ENCODE measurements around the gene ABLIM2. TPM values are rescaled to one million over a fixed set of nuclear protein-coding genes. Genes with fewer than 3 reads are reported as not detected.

Gene ABLIM2
- total and polyA plus RNA-seq, 2 experiments from 2014 or later, result 1.5 to 4.3 TPM

GRCh38 chr4:8126523-8126922, 32.1 kb downstream of the ABLIM2 start:
- Histone ChIP-seq H3K27me3 (ENCODE audit: insufficient read depth) (no peaks in the 10 kb centered on the region), H3K4me2 (no peak overlapping the region), H3K27ac (ENCODE audit: low read depth) (no peak overlapping the region), H3K4me3 (no peak overlapping the region), H2AFZ (no peak overlapping the region), H4K20me1 (replicated peaks; ENCODE audit: insufficient read depth) (no peaks in the 10 kb centered on the region), H3K4me1 (ENCODE audit: insufficient read depth) (no peaks in the 10 kb centered on the region), H3K9me2 (ENCODE audit: insufficient read depth) (no peaks in the 10 kb centered on the region), H3K79me2 (replicated peaks; ENCODE audit: insufficient read depth) (no peaks in the 10 kb centered on the region), H3K36me3 (ENCODE audit: insufficient read depth) (no peaks in the 10 kb centered on the region), H3F3A (replicated peaks; ENCODE audit: low read depth) (no peaks in the 10 kb centered on the region)
- Mint-ChIP-seq H3K27me3 (ENCODE audit: insufficient read depth, low read depth, poor library complexity) (peaks cover 4% of the 10 kb centered on the region), H3K4me1 (peaks cover 17% of the 10 kb centered on the region), H3K36me3 (ENCODE audit: low read depth) (no peaks in the 10 kb centered on the region), H3K4me3 (no peak overlapping the region), H3K9me3 (no peaks in the 10 kb centered on the region), H3K27ac (no peak overlapping the region)
- TF ChIP-seq EZH2phosphoT487 (IDR thresholded peaks at IDR 0.05; ENCODE audit: unreplicated experiment) (no peak), ZNF331 (CRISPR knock-in tag; IDR thresholded peaks at IDR 0.05; ENCODE audit: low read depth) (no peak), ETS1 (IDR thresholded peaks at IDR 0.05) (no peak), ZNF462 (CRISPR knock-in tag; IDR thresholded peaks at IDR 0.05) (no peak)
- ATAC-seq, result no peak
- no peak for DNase-seq (ENCODE audit: low spot score)

GRCh38 chr4:8125526-8126056, 33.0 kb downstream of the ABLIM2 start:
- H3K9me3 Mint-ChIP-seq, result no peaks in the 10 kb centered on the region
- Histone ChIP-seq H3K27ac (ENCODE audit: low read depth) (no peak overlapping the region), H3K4me2 (no peak overlapping the region), H3F3A (replicated peaks; ENCODE audit: low read depth) (no peaks in the 10 kb centered on the region), H3K79me2 (replicated peaks; ENCODE audit: insufficient read depth) (no peaks in the 10 kb centered on the region), H3K27me3 (ENCODE audit: insufficient read depth) (no peaks in the 10 kb centered on the region), H3K36me3 (ENCODE audit: insufficient read depth) (no peaks in the 10 kb centered on the region), H4K20me1 (replicated peaks; ENCODE audit: insufficient read depth) (no peaks in the 10 kb centered on the region), H3K4me3 (no peak overlapping the region), H2AFZ (no peak overlapping the region), H3K9me2 (ENCODE audit: insufficient read depth) (no peaks in the 10 kb centered on the region), H3K4me1 (ENCODE audit: insufficient read depth) (no peaks in the 10 kb centered on the region)
- no peak overlapping the region for H3K27ac Mint-ChIP-seq
- H3K4me3 Mint-ChIP-seq, result no peak overlapping the region
- H3K4me1 Mint-ChIP-seq, result peaks cover 16% of the 10 kb centered on the region
- H3K36me3 Mint-ChIP-seq (ENCODE audit: low read depth), result no peaks in the 10 kb centered on the region
- DNase-seq (ENCODE audit: low spot score), result no peak
- no peak for ATAC-seq
- H3K27me3 Mint-ChIP-seq (ENCODE audit: insufficient read depth, low read depth, poor library complexity), result peaks cover 4% of the 10 kb centered on the region
- no peak for TF ChIP-seq CREB1 (CRISPR knock-in tag; IDR thresholded peaks at IDR 0.05; ENCODE audit: low read depth)
- no peak for TF ChIP-seq STAT1 (IDR thresholded peaks at IDR 0.05; ENCODE audit: unreplicated experiment)
- TF ChIP-seq JUNB (IDR thresholded peaks at IDR 0.05; ENCODE audit: unreplicated experiment), result no peak
- TF ChIP-seq EZH2phosphoT487 (IDR thresholded peaks at IDR 0.05; ENCODE audit: unreplicated experiment), result no peak
- TF ChIP-seq ETS1 (IDR thresholded peaks at IDR 0.05), result no peak
- no peak for TF ChIP-seq ZNF114 (CRISPR knock-in tag; IDR thresholded peaks at IDR 0.05)
- TF ChIP-seq POLR2AphosphoS5 (IDR thresholded peaks at IDR 0.05; ENCODE audit: low read depth), result no peak
- TF ChIP-seq EZH2 (IDR thresholded peaks at IDR 0.05; ENCODE audit: low read depth, unreplicated experiment), result no peak
- TF ChIP-seq ZNF331 (CRISPR knock-in tag; IDR thresholded peaks at IDR 0.05; ENCODE audit: low read depth), result no peak
